Endothelial cell of umbilical vein (primary cell): Measurements from ENCODE around the gene KRT23. TPM values are rescaled to one million over a fixed set of nuclear protein-coding genes. Genes with fewer than 3 reads are reported as not detected.

Experiments
- BruUV-seq: library from RNA; stranded (reverse); fragments of 400-500 nt; replicated peaks from 2 replicates; lab custom pipeline; 2021; lab: Mats Ljungman, UMichigan
- CTCF ChIA-PET: fragments of 300-600, 350-600 bp; sonication (Branson Sonifier 250); formaldehyde crosslinking; loops from one replicate; lab custom pipeline; 2021; ENCODE audit warnings: antibody characterized with exemption, inconsistent platforms; lab: Charles Lee
- POLR2A ChIA-PET: fragments of 300-600, 350-600 bp; sonication (Branson Sonifier 250); formaldehyde crosslinking; loops from one replicate; lab custom pipeline; 2021; ENCODE audit warnings: antibody characterized with exemption, inconsistent platforms; lab: Charles Lee
- DNase-seq: peaks from one replicate; pipeline ENCODE4 v3.0.0-alpha.2; 2011; ENCODE audit warnings: low read depth, low spot score
- FAIRE-seq: peaks from 2 replicates; lab custom pipeline; 2011; peaks lifted over from hg19 to GRCh38; lab: Jason Lieb, UNC
- H2AFZ ChIP-seq: 2 replicates; pipeline ENCODE4 v1.6.0; 2012; ENCODE audit warnings: low read depth, low read length, control low read depth, inconsistent platforms
- H3K27ac ChIP-seq: 2 replicates; pipeline ENCODE4 v1.5.1; 2011; ENCODE audit warnings: low read depth, mild to moderate bottlenecking, control low read depth, low read length, moderate library complexity; ENCODE audit not compliant: insufficient read depth
- H3K27me3 ChIP-seq, 2 experiments: 2 replicates each; pipeline versions ENCODE4 v1.6.0 to v1.6.1; 2011; ENCODE audit warnings: low read length in 2 of 2, mixed read lengths in 1 of 2; ENCODE audit not compliant: control insufficient read depth in 2 of 2, insufficient read depth in 2 of 2
- H3K36me3 ChIP-seq, 2 experiments: 2 replicates in 1 of 2; 3 replicates in 1 of 2; pipeline ENCODE4 v1.5.1; 2011; ENCODE audit warnings: low read length in 2 of 2, mild to moderate bottlenecking in 1 of 2, moderate library complexity in 1 of 2; ENCODE audit not compliant: control insufficient read depth in 2 of 2, insufficient read depth in 2 of 2; ENCODE audit errors: extremely low read depth in 1 of 2
- H3K4me1 ChIP-seq: 3 replicates; pipeline ENCODE4 v1.5.1; 2011; ENCODE audit warnings: mild to moderate bottlenecking, low read length; ENCODE audit not compliant: control insufficient read depth, insufficient read depth; ENCODE audit errors: extremely low read depth
- H3K4me2 ChIP-seq: 2 replicates; pipeline ENCODE4 v1.6.1; 2011; ENCODE audit warnings: low read length, control low read depth, mixed read lengths; ENCODE audit not compliant: insufficient read depth
- H3K4me3 ChIP-seq, 3 experiments: fragments of 200-600 bp in 1 of 3; sonication (generic), shearing (Covaris generic) in 1 of 3; replicated peaks in 1 of 3; 2 replicates each; pipeline ENCODE4 v1.5.1; 2011 to 2016; ENCODE audit warnings: control low read depth in 3 of 3, low read length in 3 of 3, mild to moderate bottlenecking in 2 of 3, inconsistent platforms in 1 of 3, low read depth in 1 of 3, moderate library complexity in 1 of 3; ENCODE audit not compliant: insufficient read depth in 1 of 3
- H3K79me2 ChIP-seq: 2 replicates; pipeline ENCODE4 v1.6.0; 2012; ENCODE audit warnings: low read length, inconsistent platforms; ENCODE audit not compliant: control insufficient read depth, insufficient read depth
- H3K9ac ChIP-seq: replicated peaks from 2 replicates; pipeline ENCODE3; 2011; ENCODE audit warnings: low read length, control low read depth; ENCODE audit not compliant: insufficient read depth; ENCODE audit errors: extremely low read depth
- H3K9me1 ChIP-seq: replicated peaks from 3 replicates; pipeline ENCODE4 v1.6.0; 2011; ENCODE audit warnings: mild to moderate bottlenecking, low read length; ENCODE audit not compliant: control insufficient read depth, insufficient read depth; ENCODE audit errors: extremely low read depth
- H3K9me3 ChIP-seq: replicated peaks from 2 replicates; pipeline ENCODE4 v1.5.1; 2012; ENCODE audit warnings: low read length, inconsistent platforms; ENCODE audit not compliant: control insufficient read depth, insufficient read depth
- H4K20me1 ChIP-seq: replicated peaks from 2 replicates; pipeline ENCODE3; 2011; ENCODE audit warnings: mild to moderate bottlenecking, low read length; ENCODE audit not compliant: control insufficient read depth, insufficient read depth; ENCODE audit errors: extremely low read depth
- CTCF ChIP-seq, 2 donors: IDR thresholded peaks; 1 replicate in 1 of 2; 2 replicates in 1 of 2; pipeline ENCODE4 v1.5.1; 2011; ENCODE audit warnings: low read length in 2 of 2, mild to moderate bottlenecking in 2 of 2, moderate library complexity in 2 of 2, control low read depth in 1 of 2, inconsistent platforms in 1 of 2, low read depth in 1 of 2; ENCODE audit not compliant: insufficient read depth in 1 of 2; ENCODE audit errors: extremely low read depth in 1 of 2
- EZH2 ChIP-seq: IDR thresholded peaks from 2 replicates; pipeline ENCODE4 v1.6.1; 2012; ENCODE audit warnings: borderline replicate concordance, low read depth, mild to moderate bottlenecking, moderate library complexity, low read length, inconsistent platforms; ENCODE audit not compliant: severe bottlenecking
- FOS ChIP-seq: IDR thresholded peaks from 2 replicates; pipeline ENCODE4 v1.6.1; 2011; ENCODE audit warnings: mild to moderate bottlenecking, low read length, moderate library complexity, borderline replicate concordance; ENCODE audit not compliant: insufficient read depth
- GATA2 ChIP-seq: IDR thresholded peaks from 2 replicates; pipeline ENCODE4 v1.7.0; 2011; ENCODE audit warnings: low read depth, mild to moderate bottlenecking, moderate library complexity, mixed read lengths, low read length; ENCODE audit not compliant: insufficient read length, insufficient read depth
- JUN ChIP-seq: IDR thresholded peaks from 2 replicates; pipeline ENCODE4 v1.6.1; 2011; ENCODE audit warnings: borderline replicate concordance, low read depth; ENCODE audit not compliant: insufficient read length, insufficient read depth
- MAX ChIP-seq: IDR thresholded peaks from 2 replicates; pipeline ENCODE4 v1.6.1; 2011; ENCODE audit not compliant: insufficient read depth, insufficient read length
- MYC ChIP-seq: IDR thresholded peaks from one replicate; pipeline ENCODE4 v1.6.1; 2011; ENCODE audit warnings: mild to moderate bottlenecking, low read depth, low read length
- POLR2A ChIP-seq: IDR thresholded peaks from 2 replicates; pipeline ENCODE4 v1.6.1; 2012; ENCODE audit warnings: low read depth, mild to moderate bottlenecking, control low read depth, low read length
- POLR2AphosphoS5 ChIP-seq: IDR thresholded peaks from 2 replicates; pipeline ENCODE4 v1.6.1; 2012; ENCODE audit warnings: low read depth, mild to moderate bottlenecking, control low read depth, low read length, moderate library complexity; ENCODE audit not compliant: insufficient read depth
- dilution Hi-C: fragments of 300-500 bp; cut with MboI; formaldehyde crosslinking; loops from one replicate; pipeline ENCODE4 v1.15.0; 2019; ENCODE audit warnings: low sequenced_read_pairs; ENCODE audit not compliant: extremely low pct_ligation_motif_present
- intact Hi-C: fragments of 100-400 bp; cut with micrococcal nuclease; formaldehyde crosslinking; loops from one replicate; pipeline ENCODE4 v1.10.0; 2022
- polyA plus RNA-seq, 4 experiments: library from polyadenylated mRNA; depleted of rRNA in 3 of 4; stranded (reverse) in 3 of 4; unstranded in 1 of 4; fragments of >200 nt; gene quantifications; 2 replicates each; pipeline versions ENCODE4 v1.2.1 to v1.2.3, GENCODE V29; 2011 to 2012; ENCODE audit warnings: missing spikeins in 1 of 4
- total RNA-seq: library from RNA; stranded (reverse); gene quantifications from 2 replicates; pipeline ENCODE4 v1.2.3, GENCODE V29; 2021

Gene KRT23
- total and polyA plus RNA-seq, 2 donors (not counting 3 experiments of a cell fraction or from before 2014, with no cell fraction given), result not detected

DNA sequence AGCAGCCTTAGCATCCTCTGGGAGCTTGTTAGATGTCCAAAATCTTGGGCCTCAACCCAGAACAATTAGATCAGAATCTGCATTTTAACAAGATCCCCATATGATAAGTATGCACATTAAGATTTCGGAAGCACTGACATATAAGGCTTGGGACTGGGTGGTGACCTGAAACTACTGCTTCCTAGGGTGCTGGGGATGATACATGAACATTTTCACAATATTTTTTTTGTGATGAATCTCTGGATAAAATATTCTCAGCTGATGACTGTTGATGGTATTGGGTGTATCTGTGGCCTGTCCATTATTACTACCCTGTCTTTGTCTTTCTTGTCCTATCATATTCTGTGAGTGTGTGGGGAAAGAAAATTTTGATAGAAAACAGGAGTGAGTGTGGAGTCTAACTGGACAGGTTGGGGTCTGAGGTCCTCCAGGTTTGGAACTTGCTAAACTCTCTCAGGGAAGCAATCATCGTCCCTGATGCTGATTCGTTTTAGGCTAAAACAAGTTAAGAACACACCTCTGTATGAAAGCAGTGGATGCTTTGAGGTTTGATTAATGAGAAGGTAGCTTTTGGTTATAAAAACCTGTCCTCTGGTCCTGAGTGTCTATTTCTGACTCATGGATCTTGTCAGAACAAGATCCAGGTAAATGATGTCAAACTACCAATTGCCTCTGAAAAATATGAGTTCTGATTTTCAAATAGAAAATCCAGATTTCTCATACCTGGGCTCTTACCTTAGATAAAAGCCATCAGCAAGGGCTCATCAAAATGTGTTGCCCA is 23.2 kb downstream of the KRT23 start:
- H3K4me2 ChIP-seq, result no peak overlapping the region
- intact Hi-C loops, result no loop called here
- peaks cover 13% of the 10 kb centered on the region for H3K4me1 ChIP-seq
- no peaks in the 10 kb centered on the region for H3K9me3 ChIP-seq
- no peaks in the 10 kb centered on the region for H3K27me3 ChIP-seq
- H3K79me2 ChIP-seq, result no peaks in the 10 kb centered on the region
- H3K27ac ChIP-seq, result no peak overlapping the region
- H3K36me3 ChIP-seq, result no peaks in the 10 kb centered on the region
- no peak overlapping the region for H2AFZ ChIP-seq
- BruUV-seq, result no TSS peak
- no peak for DNase-seq
- TF ChIP-seq JUN (no peak), FOS (no peak), POLR2A (no peak), GATA2 (no peak), MYC (no peak), POLR2AphosphoS5 (no peak), CTCF (IDR thresholded peaks at IDR 0.05; ENCODE audit: extremely low read depth in 1 of 2, insufficient read depth in 1 of 2, low read depth in 1 of 2, low read length in 2 of 2) (no peak), MAX (no peak), EZH2 (no peak)
- H4K20me1 ChIP-seq, result no peaks in the 10 kb centered on the region
- H3K9ac ChIP-seq, result no peak overlapping the region
- no peaks in the 10 kb centered on the region for H3K9me1 ChIP-seq
- CTCF ChIA-PET, result interaction anchor here (1.0 to 2.8 kb wide), 3 partner anchors 408 to 635 kb away, joined by 4 to 16 read pairs (median 10); no protein-coding TSS in a partner anchor
- POLR2A ChIA-PET, result no interaction called here
- dilution Hi-C loops, result no loop called here
- H3K4me3 ChIP-seq, result no peak overlapping the region
- FAIRE-seq, result no peak
